HG03108 (cell line): ENCODE measurements around the gene C11orf16.
"Not testable (repeated sequence)": the region's sequence is repeated elsewhere in the genome, so short reads cannot be mapped to it uniquely, and the experiment has no call there.

Experiments used
- ATAC-seq: cut with Tn5 transposase; IDR thresholded peaks from one replicate; pipeline ENCODE4 v1.9.1; 2021; ENCODE audit warnings: moderate library complexity; ENCODE audit not compliant: unreplicated experiment

Gene C11orf16

DNA sequence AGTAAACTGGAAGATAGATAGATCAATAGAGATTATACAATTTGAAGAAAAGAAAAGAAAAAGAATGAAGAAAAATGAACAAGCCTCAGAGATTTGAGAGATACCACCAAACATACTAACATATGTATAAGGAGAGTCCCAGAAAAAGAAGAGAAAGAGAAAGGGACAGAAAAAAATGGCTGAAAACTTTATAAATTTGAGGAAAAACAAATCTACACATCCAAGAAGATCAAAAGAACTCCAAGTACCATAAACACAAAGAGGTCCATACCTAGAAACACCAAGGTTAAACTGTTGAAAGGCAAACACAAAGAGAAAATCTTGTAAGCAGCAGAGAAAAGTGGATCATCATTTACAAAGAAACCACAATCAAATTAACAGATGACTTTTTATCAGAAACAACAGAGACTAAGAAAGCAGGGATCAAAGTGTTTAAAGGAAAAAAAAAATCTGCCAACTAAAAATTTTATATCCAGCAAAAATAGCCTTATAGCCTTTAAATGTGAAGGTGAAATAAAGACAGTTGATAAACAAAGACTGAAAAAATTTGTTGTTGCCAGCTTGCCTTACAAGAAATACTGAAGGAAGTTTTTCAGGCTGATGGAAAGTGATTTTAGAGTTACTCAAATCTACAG lies 33.5 kb downstream of the C11orf16 start:
- ATAC-seq = no peak

DNA sequence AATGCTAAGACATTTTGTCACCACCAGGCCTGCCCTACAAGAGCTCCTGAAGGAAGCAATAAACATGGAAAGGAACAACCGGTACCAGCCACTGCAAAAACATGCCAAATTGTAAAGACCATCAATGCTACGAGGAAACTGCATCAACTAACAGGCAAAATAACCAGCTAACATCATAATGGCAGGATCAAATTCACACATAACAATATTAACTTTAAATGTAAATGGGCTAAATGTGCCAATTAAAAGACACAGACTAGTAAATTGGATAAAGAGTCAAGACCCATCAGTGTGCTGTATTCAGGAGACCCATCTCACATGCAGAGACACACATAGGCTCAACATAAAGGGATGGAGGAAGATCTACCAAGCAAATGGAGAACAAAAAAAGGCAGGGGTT lies 41.6 kb downstream of the C11orf16 start:
- ATAC-seq = not testable (repeated sequence)

DNA sequence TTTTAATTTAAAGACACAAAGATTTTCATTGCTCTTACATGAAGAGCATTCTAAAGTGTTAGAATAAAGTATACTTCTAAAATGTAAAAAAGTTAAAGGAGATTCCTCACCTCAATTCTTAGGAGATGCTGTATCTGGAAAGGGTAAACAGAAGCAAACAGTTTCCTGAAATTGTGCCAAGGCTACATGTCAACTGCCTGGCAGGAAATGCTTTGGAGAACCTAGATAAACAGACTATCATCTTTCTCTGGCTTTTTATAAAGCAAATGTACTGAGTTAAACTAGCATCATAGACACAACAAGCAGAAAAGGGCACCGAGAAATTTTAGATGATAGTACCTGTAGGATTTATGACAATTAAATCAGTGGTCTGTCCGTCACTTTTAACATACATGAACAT lies 46.4 kb downstream of the C11orf16 start:
- no peak for ATAC-seq

DNA sequence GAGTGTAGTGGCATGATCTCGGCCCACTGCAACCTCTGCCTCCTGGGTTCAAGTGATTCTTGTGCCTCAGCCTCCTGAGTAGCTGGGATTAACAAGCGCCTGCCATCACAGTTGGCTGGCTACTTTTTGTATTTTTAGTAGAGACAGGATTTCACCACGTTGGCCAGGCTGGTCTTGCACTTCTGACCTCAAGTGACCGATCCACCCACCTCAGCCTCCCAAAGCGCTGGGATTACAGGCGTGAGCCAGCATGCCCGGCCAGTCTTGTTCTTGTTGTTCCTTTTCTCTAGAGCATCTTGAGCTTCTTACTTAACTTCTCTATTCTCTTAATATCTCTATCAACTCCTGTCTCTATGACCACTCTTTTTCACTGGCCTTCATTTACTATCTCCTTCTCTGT lies 51.2 kb downstream of the C11orf16 start:
- not testable (repeated sequence) for ATAC-seq

DNA sequence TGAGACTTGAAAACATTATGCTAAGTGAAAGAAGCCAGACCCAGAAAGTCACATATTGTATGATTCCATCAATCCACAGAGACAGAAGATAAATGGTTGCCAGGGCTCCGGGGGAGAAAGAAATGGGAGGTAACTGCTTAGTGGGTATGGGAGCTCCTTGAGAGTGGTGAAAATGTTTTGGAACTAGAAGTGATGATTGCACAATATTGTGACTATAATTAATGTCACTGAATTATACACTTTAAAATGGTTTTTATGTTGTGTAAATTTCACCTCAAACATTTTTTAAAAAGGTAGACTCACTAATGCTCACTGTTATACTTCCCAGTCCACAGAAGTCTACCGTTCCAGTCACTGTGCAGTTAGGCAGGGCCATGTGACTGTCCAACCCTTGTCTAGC lies 54.0 kb downstream of the C11orf16 start:
- ATAC-seq = no peak

DNA sequence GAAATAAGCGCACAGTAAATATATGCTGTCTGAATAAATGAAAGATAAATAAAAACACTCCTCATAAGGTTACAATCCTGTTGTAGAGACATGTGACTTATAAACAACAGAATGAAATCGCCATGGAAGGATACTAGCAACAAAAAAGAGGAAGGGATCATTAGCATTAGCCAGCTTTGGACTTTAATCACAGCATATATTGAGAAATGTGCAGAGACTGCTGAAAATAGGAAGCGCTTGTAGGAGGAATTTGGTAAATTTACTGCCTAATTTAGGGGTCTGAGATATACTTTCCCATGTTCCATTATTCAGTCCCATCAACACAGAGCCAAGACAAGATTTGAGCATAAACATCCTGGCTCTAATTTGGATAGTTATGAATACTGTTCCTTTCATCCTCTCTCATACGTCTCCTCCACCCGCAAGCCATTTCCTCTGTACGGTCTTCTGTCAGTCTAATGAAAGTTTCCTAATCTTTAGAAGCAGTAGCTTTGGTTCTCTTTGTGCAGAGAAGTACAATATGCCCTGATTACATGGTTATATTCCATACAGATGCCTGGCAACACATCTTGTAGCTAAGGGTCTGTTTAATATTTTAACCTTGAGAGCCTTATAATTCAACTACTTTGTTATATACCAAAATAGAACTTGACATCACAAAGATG lies 58.9 kb downstream of the C11orf16 start:
- ATAC-seq = no peak

DNA sequence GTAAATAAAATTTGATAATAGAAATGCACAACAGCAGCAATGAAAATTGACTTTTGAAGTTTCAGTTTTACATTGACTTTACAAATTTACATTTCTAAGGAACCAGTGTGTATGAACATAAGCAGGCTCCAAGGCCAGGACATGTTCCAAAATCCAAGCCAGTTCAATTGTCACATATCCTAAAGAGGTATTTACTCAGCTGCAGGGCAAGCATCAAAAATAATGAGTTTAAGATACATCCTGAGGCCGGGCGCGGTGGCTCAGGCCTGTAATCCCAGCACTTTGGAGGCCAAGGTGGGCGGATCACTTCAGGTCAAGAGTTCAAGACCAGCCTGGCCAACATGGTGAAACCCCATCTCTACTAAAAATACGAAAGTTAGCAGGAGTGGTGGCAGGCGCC lies 60.8 kb downstream of the C11orf16 start:
- no peak for ATAC-seq

DNA sequence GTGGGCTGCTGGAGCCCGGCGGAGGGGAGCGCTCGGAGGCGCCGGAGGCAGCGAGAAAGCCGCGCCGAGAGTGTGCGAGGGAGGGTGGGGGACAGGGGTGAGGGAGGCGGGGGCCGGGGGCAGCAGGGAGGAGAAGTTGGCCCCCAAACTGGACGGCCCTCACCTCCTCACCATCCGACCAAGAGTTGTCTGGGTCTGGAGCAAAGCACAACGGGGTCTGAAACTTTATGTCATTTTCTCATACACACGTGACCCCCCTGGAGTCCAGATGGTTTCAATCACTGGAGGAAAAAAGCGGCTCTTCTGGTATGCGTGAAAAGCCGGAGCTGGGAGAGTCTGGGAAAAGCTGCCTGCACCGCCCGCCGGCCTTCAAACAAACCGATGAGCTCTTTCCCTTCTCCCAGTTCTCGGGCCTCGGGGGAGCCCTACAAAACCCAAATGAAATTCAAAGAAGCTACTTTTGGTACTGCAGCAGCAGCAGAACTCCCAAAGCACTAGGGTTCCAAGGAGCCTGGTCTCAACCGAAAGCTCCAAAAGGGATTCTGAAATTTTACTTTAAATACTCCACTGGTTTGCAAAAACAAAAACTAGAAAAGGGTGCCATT lies 61.5 kb downstream of the C11orf16 start:
- ATAC-seq = no peak

DNA sequence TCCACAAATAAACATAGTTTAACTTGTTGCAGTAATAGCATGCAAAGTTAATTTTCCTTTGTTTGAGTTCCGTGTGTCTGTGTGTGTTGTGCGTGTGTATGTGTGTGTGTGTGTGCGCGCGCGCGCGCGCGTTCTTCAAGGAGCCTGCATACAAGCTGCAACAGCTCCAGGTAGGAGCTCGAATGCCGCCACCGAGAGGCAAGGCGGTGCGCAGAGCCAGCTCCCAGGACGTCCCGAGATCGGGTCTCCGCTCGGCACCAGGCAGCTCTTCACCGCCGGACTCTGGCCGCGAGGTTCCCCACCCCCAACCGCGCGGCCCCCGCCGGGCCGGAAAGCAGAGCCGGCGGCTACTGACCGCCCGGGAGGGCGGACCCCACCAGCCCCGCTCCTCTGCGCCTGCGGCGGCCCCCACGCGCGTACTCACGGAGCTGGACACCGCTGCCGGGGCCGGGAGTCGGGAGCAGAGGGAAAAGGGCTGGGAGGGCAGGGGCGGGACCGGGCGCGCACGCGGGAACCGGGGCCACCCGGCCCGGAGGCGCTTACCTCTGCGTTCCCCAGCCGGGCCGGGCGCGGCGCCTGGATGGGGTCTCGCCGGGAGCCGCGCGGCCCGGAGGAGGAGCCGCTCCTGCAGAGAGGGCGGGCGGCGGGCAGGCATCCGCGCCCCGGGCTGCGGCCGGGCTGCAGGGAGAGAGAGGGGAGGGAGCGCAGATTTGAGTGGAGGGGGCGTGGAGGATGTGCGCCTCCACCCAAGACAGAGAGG lies 62.2 kb downstream of the C11orf16 start:
- ATAC-seq = no peak
